Gastroesophageal sphincter (tissue), 4 donors: ENCODE measurements around the gene ARNT2. TPM values are rescaled to one million over a fixed set of nuclear protein-coding genes. Genes with fewer than 3 reads are reported as not detected.

ENCODE experiments used
- ATAC-seq: fragments of 150-250 bp; one replicate; pipeline ENCODE4 v1.9.1; 2016; ENCODE audit warnings: mild to moderate bottlenecking, moderate library complexity
- H3K27ac ChIP-seq, 4 donors: fragments of 200-600 bp; sonication (generic) in 3 of 4; 1 replicate in 3 of 4; 2 replicates in 1 of 4; pipeline ENCODE4 v1.5.1; 2016 to 2019
- H3K27me3 ChIP-seq: fragments of 200-600 bp; sonication (generic); one replicate; pipeline ENCODE4 v1.5.1; 2019
- H3K36me3 ChIP-seq, 2 donors: fragments of 200-600 bp; sonication (generic); one replicate each; pipeline ENCODE4 v1.5.1; 2019; ENCODE audit warnings: control low read depth in 1 of 2
- H3K4me1 ChIP-seq, 3 donors: fragments of 200-600 bp; sonication (generic); 1 replicate in 2 of 3; 2 replicates in 1 of 3; pipeline ENCODE4 v1.5.1; 2016 to 2019; ENCODE audit warnings: control low read depth in 2 of 3
- H3K4me3 ChIP-seq, 2 donors: fragments of 200-600 bp; sonication (generic); one replicate each; pipeline ENCODE4 v1.5.1; 2019; ENCODE audit warnings: mild to moderate bottlenecking in 1 of 2, moderate library complexity in 1 of 2
- H3K9me3 ChIP-seq, 3 donors: fragments of 200-600 bp; sonication (generic); one replicate each; pipeline ENCODE4 v1.5.1; 2017 to 2019; ENCODE audit warnings: control low read depth in 2 of 3
- EP300 ChIP-seq: sonication (generic); formaldehyde crosslinking; IDR thresholded peaks from one replicate; pipeline ENCODE4 v1.6.1; 2017; ENCODE audit warnings: antibody characterized with exemption, mild to moderate bottlenecking
- POLR2A ChIP-seq, 2 donors: fragments of 450-650 bp; IDR thresholded peaks; one replicate each; pipeline ENCODE4 v1.6.1; 2017; ENCODE audit warnings: antibody characterized with exemption in 2 of 2, mild to moderate bottlenecking in 2 of 2, moderate library complexity in 1 of 2
- POLR2AphosphoS5 ChIP-seq: sonication (generic); formaldehyde crosslinking; IDR thresholded peaks from one replicate; pipeline ENCODE4 v1.6.1; 2017; ENCODE audit warnings: antibody characterized with exemption
- WGBS, 2 donors: methylation state at CpG; one replicate each; pipeline ENCODE4 v1.1.5; 2018; ENCODE audit warnings: low coverage in 1 of 2; 5-methylcytosine and 5-hydroxymethylcytosine counted together
- total RNA-seq, 4 donors: library from RNA; depleted of rRNA; stranded (reverse); fragments of >200 nt; gene quantifications; one replicate each; pipeline ENCODE4 v1.1.0, GENCODE V29; 2016
- TF ChIP-seq, protein P1 (sequence below), 4 experiments: fragments of 200-600 bp in 2 of 4; fragments of 450-650 bp in 2 of 4; sonication (generic) in 1 of 4; IDR thresholded peaks; one replicate each; pipeline ENCODE4 v1.5.1; 2017 to 2019; ENCODE audit warnings: antibody characterized with exemption in 4 of 4, mild to moderate bottlenecking in 2 of 4, moderate library complexity in 2 of 4

ARNT2 gene
- total RNA-seq, 4 donors from 2014 or later, result 6.7 to 11.6 (median 9.4) TPM

DNA sequence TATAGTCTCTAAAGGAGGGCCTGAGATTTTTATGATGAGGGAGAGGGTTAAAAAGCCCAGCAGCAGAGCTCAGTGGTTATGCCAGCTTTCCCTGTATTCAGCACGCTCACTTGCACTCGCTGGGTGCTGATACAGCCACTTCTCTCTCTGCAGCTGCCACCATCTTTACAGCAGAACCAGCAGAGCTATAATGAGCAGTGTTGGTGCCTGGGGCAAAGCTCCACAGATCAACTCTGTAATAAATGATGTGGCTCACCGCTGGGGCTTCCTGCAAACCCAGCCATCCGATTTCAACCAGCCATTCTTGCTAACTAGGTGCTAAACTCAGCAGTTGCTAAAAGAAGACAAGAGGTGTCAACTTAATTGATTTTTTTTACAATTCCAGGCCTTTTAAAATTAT, 48.0 kb downstream of the ARNT2 start:
- no peak for ATAC-seq
- no peak overlapping the region for H3K4me3 ChIP-seq
- H3K4me1 ChIP-seq, result peaks cover 0 to 16% (median 0%) of the 10 kb centered on the region in 3 donors
- no peaks in the 10 kb centered on the region for H3K9me3 ChIP-seq
- TF ChIP-seq POLR2AphosphoS5 (no peak), EP300 (no peak), POLR2A (IDR thresholded peaks at IDR 0.05) (no peak)
- TF ChIP-seq, protein P1, sequence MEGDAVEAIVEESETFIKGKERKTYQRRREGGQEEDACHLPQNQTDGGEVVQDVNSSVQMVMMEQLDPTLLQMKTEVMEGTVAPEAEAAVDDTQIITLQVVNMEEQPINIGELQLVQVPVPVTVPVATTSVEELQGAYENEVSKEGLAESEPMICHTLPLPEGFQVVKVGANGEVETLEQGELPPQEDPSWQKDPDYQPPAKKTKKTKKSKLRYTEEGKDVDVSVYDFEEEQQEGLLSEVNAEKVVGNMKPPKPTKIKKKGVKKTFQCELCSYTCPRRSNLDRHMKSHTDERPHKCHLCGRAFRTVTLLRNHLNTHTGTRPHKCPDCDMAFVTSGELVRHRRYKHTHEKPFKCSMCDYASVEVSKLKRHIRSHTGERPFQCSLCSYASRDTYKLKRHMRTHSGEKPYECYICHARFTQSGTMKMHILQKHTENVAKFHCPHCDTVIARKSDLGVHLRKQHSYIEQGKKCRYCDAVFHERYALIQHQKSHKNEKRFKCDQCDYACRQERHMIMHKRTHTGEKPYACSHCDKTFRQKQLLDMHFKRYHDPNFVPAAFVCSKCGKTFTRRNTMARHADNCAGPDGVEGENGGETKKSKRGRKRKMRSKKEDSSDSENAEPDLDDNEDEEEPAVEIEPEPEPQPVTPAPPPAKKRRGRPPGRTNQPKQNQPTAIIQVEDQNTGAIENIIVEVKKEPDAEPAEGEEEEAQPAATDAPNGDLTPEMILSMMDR (IDR thresholded peaks at IDR 0.05), result no peak
- 87 to 100% methylated on average over 2 to 4 of the region's 4 CpGs for WGBS, 2 donors
- no peaks in the 10 kb centered on the region for H3K36me3 ChIP-seq
- H3K27ac ChIP-seq, result no peak overlapping the region
- no peaks in the 10 kb centered on the region for H3K27me3 ChIP-seq

- no peak for ATAC-seq
- Histone ChIP-seq H3K36me3 (no peaks in the 10 kb centered on the region), H3K9me3 (no peaks in the 10 kb centered on the region), H3K27me3 (no peaks in the 10 kb centered on the region), H3K4me3 (no peak overlapping the region), H3K27ac (no peak overlapping the region), H3K4me1 (peaks cover 0 to 20% (median 0%) of the 10 kb centered on the region in 3 donors)
- no peak for TF ChIP-seq EP300
- TF ChIP-seq, protein P1 (IDR thresholded peaks at IDR 0.05), result no peak
- no peak for TF ChIP-seq POLR2A (IDR thresholded peaks at IDR 0.05)
- no peak for TF ChIP-seq POLR2AphosphoS5
- 60 to 68% methylated on average over 1 to 3 of the region's 6 CpGs for WGBS, 2 donors
Measured at GRCh38 chr15:80455051-80455648, 51.0 kb downstream of the ARNT2 start.

DNA sequence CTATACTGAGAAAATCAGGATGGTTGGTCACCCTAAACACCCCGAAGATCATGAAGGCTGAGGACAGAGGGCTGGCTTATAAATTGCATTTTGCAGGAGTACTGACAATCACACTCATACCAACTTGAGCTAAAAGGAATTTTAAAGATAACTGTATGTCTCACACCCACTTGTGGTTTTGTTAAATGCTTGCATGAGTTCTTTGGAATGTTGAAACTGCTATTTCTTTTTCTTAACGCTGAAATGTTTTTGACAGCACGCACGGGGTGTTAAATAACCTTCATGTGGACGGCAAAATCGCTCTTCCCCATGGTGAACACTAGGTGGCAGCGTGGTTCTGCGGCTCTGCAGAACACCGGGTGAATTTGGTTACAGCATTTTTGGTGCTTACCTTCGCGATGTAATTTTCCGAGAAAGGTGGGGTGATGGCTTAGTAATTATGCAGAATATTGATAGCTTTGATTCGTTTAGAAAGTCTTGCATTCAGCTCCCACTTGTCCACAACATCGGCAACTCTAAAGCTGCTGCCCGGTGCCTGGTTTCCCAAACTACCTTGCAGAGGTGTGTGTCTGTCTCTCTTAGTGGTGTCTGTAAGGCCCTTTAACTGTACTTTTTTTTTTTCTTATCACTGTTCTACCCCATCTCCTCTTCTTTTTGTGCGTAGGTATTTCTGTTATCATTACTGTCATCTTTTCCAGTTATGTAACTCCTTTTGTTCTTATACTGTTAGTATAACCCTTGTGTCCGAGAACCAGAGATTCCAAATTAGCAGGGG, 51.7 kb downstream of the ARNT2 start:
- no peak overlapping the region for H3K4me3 ChIP-seq
- 14 to 17% methylated on average over 17 of the region's 17 CpGs for WGBS, 2 donors
- H3K4me1 ChIP-seq, result peaks cover 0 to 20% (median 0%) of the 10 kb centered on the region in 3 donors
- H3K27ac ChIP-seq, result no peak overlapping the region
- peak; percentile 70 for ATAC-seq
- no peaks in the 10 kb centered on the region for H3K27me3 ChIP-seq
- no peaks in the 10 kb centered on the region for H3K36me3 ChIP-seq
- TF ChIP-seq POLR2AphosphoS5, result no peak
- no peak for TF ChIP-seq POLR2A (IDR thresholded peaks at IDR 0.05)
- TF ChIP-seq EP300, result no peak
- TF ChIP-seq, protein P1 (IDR thresholded peaks at IDR 0.05), result peak; percentile 92 to 96 (median 93)
- H3K9me3 ChIP-seq, result no peaks in the 10 kb centered on the region

DNA sequence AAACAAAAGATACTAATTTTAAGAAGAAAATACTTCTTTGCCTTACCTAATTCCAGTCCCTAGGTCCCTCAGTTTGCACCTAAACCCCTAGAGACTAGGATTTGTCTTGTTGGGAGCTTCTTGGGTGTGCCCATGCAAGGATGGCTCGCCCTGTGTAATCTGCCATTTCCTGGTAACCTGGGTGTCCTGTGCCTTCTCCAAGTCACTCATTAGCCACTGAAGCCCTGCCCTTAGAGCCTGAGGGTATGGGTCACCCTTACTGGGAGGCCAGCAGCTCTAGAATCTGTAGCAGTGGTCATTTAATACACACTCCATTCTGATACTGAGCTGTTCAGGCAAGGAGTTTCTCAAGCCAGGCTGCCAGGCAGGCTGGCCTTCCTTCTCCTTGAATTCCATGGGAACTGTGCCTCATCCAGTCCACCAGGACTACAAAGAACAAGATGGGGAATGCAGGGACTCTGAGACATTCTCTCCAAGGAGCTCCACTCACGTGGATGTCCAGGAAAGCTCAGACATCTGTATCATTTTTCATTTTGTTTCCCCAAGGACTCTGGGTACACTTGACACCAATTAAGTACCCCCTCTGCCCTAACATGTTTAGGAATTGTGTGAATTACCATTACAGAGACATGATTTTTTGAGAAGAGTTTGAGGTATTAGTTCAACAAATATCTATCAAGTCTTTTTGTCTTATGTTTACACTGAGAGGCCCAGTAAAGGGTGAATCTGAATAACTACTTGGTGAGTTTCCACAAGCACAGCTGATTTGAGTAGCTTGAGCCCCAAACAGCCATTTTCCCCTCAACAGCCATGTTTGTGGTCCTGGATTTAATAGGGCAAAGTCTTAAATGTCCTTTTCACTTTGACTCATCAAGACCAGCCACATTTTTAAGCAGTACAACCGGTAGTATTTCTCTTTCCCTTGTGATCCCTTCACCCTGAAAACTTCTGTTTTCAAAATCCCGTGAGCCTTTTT, 52.6 kb downstream of the ARNT2 start:
- 52 to 66% methylated on average over 4 of the region's 4 CpGs for WGBS, 2 donors
- TF ChIP-seq POLR2A (IDR thresholded peaks at IDR 0.05) (no peak), POLR2AphosphoS5 (no peak)
- H3K27ac ChIP-seq, result no peak overlapping the region
- peaks cover 0 to 20% (median 0%) of the 10 kb centered on the region in 3 donors for H3K4me1 ChIP-seq
- H3K4me3 ChIP-seq, result no peak overlapping the region
- no peak for ATAC-seq
- H3K36me3 ChIP-seq, result no peaks in the 10 kb centered on the region
- H3K27me3 ChIP-seq, result no peaks in the 10 kb centered on the region
- H3K9me3 ChIP-seq, result no peaks in the 10 kb centered on the region

DNA sequence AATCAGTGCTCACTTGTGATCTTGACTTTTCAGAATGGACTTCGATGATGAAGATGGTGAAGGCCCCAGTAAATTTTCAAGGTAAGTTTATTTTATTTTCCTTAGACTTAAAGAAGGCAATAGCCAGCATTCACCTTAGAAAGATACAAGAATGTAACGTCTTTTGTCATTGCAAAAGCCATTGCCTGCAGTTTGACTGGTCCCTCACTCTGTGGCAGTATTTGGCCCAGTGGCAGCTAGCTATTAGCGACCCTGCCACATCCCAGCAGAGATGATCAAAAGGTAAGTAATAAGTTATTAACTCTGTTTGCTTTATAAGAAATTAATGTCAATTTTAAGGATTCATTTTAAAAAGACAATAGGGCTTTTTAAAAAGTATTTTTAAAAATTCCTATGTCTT, 53.7 kb downstream of the ARNT2 start:
- H3K4me3 ChIP-seq, result no peak overlapping the region

More for the DNA sequence above, 53.7 kb downstream of the ARNT2 start:
- ATAC-seq, result no peak
- peaks cover 0 to 20% (median 0%) of the 10 kb centered on the region in 3 donors for H3K4me1 ChIP-seq
- no peaks in the 10 kb centered on the region for H3K9me3 ChIP-seq
- H3K27ac ChIP-seq, result no peak overlapping the region
- WGBS, 2 donors, result 90 to 93% methylated on average over 2 to 3 of the region's 3 CpGs
- no peaks in the 10 kb centered on the region for H3K36me3 ChIP-seq
- H3K27me3 ChIP-seq, result no peaks in the 10 kb centered on the region
- TF ChIP-seq EP300, result no peak
- TF ChIP-seq POLR2AphosphoS5, result no peak
- no peak for TF ChIP-seq POLR2A (IDR thresholded peaks at IDR 0.05)
- TF ChIP-seq, protein P1 (IDR thresholded peaks at IDR 0.05), result no peak
